Measurements from ENCODE around the gene LRRC3B. TPM values are rescaled to one million over a fixed set of nuclear protein-coding genes. Genes with fewer than 3 reads are reported as not detected.

LRRC3B gene
- total RNA-seq (2022; extraction: Qiagen RNA extraction; ENCODE audit: low read depth) = not detected in 5 replicates

GRCh38 chr3:26622621-26623418, at the start of gene LRRC3B:
Gene LRRC3B (plus strand): TSS chr3:26622772. CDS start chr3:26709673, 86,901 bp downstream.

